Heart left ventricle (tissue), 13 donors: ENCODE data around the gene LMF1.

Experiments used
- CTCF ChIP-seq, 12 donors: fragments of 200-600 bp; sonication (generic) in 4 of 12; IDR thresholded peaks; one replicate each; pipeline versions ENCODE4 v1.5.0 to v1.8.0; 2018 to 2022; ENCODE audit warnings: antibody characterized with exemption in 12 of 12, mild to moderate bottlenecking in 5 of 12
- POLR2A ChIP-seq, 2 donors: fragments of 450-650 bp; IDR thresholded peaks; one replicate each; pipeline ENCODE4 v1.6.1; 2017; ENCODE audit warnings: antibody characterized with exemption in 2 of 2, mild to moderate bottlenecking in 2 of 2, moderate library complexity in 2 of 2
- donor health status: ischemic (EF 13 %, LVEDD 7.1; RV severe dilation, severe dysfunction).
- donor health status: DM: no; HTN: yes; CAD: no.
- donor health status: DM: no; HTN: no; CAD: no.
- donor health status: ischemic (EF 25% LVEDD 6.9; RV normal size, moderate dysfunction).
- donor health status: ischemic (EF 25% LVEDD 5.7; RV mildly dilated, moderate dysfunction).
- donor health status: ischemic (EF 35%, LVEDD 5.7; RV mildly dilated, moderate dysfunction).
- donor health status: nonischemic (EF 11% LVEDD 7.7; RV severe dilation, severe dysfunction).
- donor health status: DM: yes; HTN: yes; CAD: no.
- donor health status: PGD.
- donor health status: ischemic (EF 29% LVEDD 5.4; RV normal size, mild dysfunction).
- donor health status: nonischemic (EF 23%, LVEDD 6.1; RV moderate dilation, normal function).

DNA sequence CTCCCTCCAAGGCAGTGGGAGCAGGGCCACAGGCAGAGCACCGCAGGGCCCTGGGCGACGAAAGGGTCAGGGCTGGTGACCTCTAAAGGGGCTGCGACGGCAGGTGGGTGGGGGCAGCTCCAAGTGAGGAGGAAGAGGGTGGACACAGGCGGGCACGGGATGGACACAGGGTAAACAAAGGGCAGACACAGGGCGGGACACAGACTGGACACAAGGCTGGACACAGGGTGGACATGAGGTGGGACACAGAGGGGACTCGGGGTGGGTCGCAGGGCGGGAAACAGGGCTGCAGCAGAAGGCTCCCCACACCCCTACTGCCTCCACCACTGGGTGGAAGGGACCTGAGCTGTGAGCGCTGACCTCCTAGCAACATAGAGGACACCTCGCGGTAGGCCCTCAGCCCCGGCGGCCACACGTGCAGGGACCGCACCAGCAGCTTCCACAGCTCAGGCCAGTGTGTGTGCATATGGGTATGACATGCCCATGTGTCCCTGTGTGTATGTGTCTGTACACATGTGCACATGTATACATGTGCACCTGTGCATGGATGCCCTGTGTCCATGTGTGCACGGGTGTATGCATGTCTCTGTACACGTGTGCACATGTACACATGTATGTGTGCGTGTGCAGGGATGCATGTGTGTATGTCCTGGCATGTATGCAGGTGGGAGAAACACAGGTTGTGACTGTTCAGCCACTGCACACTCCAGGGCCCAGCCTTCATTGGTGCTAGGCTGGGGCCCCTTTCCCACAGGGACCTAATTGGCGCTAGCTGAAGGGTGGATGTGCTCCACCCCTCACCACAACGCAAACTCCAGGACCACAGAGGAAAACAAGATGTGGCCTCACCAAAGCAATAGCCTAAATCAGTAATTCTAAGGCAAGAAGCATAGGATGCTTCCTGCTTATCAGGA, 7.6 kb downstream of the LMF1 start:
- no peak for TF ChIP-seq CTCF (IDR thresholded peaks at IDR 0.05)
- no peak for TF ChIP-seq POLR2A (IDR thresholded peaks at IDR 0.05)
